ENCODE measurements around the gene COG8.
"Not testable (repeated sequence)": the region's sequence is repeated elsewhere in the genome, so short reads cannot be mapped to it uniquely, and the experiment has no call there.

The COG8 gene

GRCh38 chr16:69339289-69340094, at the start of gene COG8, which contains the start of gene NIP7:
Gene COG8 (minus strand): TSS chr16:69339564. CDS start chr16:69339552, 12 bp downstream.
Gene NIP7 (plus strand): TSS chr16:69339772. CDS start chr16:69339830, 58 bp downstream.
- peak; percentile 99 for DNase-seq

GRCh38 chr16:69386596-69386995, 47.2 kb upstream of the COG8 start:
- DNase-seq: peak; percentile 40

GRCh38 chr16:69384974-69385373, 45.6 kb upstream of the COG8 start:
- DNase-seq: no peak

GRCh38 chr16:69382421-69382820, 43.1 kb upstream of the COG8 start:
- no peak for DNase-seq

- no peak for DNase-seq
Observed at GRCh38 chr16:69381231-69381630, 41.9 kb upstream of the COG8 start.

GRCh38 chr16:69378760-69379159, 39.4 kb upstream of the COG8 start:
- no peak for DNase-seq

GRCh38 chr16:69378036-69378435, 38.7 kb upstream of the COG8 start:
- no peak for DNase-seq

GRCh38 chr16:69376393-69377059, 37.2 kb upstream of the COG8 start:
- no peak for DNase-seq

- DNase-seq: no peak
Observed at GRCh38 chr16:69373019-69373418, 33.7 kb upstream of the COG8 start.

GRCh38 chr16:69371564-69371963, 32.2 kb upstream of the COG8 start:
- no peak for DNase-seq

- no peak for DNase-seq
Observed at GRCh38 chr16:69368866-69369265, 29.5 kb upstream of the COG8 start.

- DNase-seq: no peak
Observed at GRCh38 chr16:69367980-69368379, 28.6 kb upstream of the COG8 start.

GRCh38 chr16:69366431-69366830, 27.1 kb upstream of the COG8 start:
- DNase-seq: no peak

- DNase-seq: no peak
Observed at GRCh38 chr16:69365901-69366300, 26.5 kb upstream of the COG8 start.

- no peak for DNase-seq
Observed at GRCh38 chr16:69364088-69364487, 24.7 kb upstream of the COG8 start.

GRCh38 chr16:69363281-69363717, 23.9 kb upstream of the COG8 start:
- no peak for DNase-seq

- DNase-seq: not testable (repeated sequence)
Observed at GRCh38 chr16:69360070-69360469, 20.7 kb upstream of the COG8 start.

- DNase-seq: no peak
Observed at GRCh38 chr16:69351309-69352027, 12.1 kb upstream of the COG8 start, which contains the start of gene TMED6. Gene TMED6 (minus strand): TSS chr16:69351786. CDS start chr16:69351753, 33 bp downstream.

- DNase-seq: no peak
Observed at GRCh38 chr16:69350536-69351133, 11.3 kb upstream of the COG8 start.

- no peak for DNase-seq
Observed at GRCh38 chr16:69349536-69349935, 10.2 kb upstream of the COG8 start.

- DNase-seq: no peak
Observed at GRCh38 chr16:69348222-69348621, 8.9 kb upstream of the COG8 start.

- DNase-seq: peak; percentile 15
Observed at GRCh38 chr16:69346683-69347082, 7.3 kb upstream of the COG8 start.

GRCh38 chr16:69345923-69346322, 6.6 kb upstream of the COG8 start:
- no peak for DNase-seq
